GDM1 (cell line): ENCODE data around the gene RFNG.
"Not testable (repeated sequence)": the region's sequence is repeated elsewhere in the genome, so short reads cannot be mapped to it uniquely, and the experiment has no call there.

ENCODE experiments used
- DNase-seq: peaks from one replicate; lab custom pipeline; 2025; lab: John Stamatoyannopoulos, UW

RFNG gene

DNA sequence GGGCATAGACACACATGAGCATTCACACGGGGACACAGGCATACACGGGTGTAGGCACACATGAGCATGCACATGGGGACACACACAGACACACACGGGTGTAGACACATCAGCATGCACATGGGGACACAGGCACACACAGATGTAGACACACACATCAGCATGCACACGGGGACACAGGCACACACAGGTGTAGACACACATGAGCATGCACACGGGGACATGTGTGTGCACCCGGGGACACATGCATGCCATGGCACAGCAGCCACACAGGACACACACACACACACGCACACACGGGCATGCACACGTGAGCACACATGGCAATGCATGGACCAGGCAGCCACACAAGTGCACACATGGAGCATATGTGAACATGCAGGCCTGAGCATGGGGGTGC is 9.0 kb downstream of the RFNG start:
- DNase-seq: no peak

DNA sequence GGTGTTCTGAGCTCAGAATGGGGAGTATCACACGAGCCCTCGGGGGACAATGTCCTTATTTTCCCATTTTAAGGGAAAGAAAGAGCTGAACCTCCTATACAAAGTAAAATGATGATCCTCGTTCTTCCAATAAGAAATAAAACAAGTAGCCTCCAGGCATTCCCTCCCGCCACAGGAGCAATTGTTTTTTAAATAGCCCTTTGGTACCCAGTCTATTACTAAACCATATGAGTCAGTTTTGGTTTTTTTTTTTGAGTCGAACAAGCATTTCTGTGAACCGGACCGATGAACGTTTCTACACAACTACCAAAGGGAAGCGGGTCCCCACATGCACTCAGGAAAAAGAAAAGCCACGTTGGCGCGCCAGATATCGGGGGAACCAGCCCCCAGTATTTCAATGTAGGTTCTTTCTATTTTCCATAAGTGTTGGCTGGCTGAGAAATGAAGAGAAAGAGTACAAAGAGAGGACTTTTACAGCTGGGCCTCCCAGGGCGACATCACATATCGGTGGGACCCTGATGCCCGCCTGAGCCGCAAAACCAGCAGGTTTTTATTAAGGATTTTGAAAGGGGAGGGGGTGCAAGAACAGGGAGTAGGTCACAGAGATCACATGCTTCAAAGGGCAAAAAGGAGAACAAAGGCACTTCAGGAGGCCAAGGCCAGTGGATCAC is 10.3 kb downstream of the RFNG start:
- DNase-seq: no peak

DNA sequence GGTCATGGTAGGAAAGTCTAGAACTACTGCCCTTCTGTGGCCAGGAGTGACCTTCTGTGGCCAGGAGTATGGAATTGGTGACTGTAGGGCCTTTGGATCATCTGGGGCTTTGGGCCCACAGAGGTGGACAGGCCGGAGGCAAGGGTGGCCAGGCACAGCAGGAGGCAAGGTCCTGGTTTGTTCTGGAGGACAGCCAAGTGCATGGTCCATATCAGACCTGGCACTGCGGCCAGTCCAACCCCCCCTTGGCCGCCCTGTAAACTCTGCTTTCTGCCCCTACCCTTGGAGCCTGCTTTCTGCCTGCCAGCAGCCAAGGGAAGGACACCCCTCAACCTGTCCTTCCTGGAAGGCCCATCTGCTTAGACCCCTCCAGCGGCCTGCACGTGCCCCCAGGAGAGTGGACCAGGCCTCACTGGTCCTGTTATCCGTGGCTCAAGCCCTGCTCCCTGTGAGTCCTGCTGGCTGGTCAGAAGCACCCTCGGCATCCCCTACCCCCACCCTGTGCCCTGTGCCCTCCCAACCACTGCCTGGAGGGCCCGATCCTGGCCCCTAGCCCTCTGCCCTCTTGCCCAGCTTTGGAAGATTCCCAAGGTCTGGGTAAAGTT is 11.8 kb downstream of the RFNG start:
- no peak for DNase-seq

DNA sequence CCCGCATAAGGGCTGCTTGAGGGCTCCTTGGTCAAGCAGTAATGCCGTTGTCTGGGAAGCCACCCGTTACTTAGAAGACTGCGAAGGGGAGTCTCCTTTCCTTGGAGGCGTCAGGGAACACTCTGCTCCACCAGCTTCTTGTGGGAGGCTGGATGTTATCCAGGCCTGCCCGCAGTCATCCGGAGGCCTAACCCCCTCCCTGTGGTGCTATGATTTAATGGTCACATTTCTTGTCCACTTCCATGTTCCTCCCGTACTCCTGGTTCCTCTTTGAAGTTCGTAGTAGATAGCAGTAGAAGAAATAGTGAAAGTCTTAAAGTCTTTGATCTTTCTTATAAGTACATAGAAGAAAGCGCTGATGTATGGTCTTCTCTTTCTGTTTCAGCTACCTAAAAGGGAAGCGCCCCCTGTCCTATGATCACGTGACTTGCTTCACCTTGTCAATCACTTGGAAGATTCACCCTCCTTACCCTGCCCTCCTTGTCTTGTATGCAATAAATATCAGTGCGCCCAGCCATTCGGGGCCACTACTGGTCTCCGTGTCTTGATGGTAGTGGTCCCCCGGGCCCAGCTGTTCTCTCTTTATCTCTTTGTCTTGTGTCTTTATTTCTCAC is 12.7 kb downstream of the RFNG start:
- not testable (repeated sequence) for DNase-seq

DNA sequence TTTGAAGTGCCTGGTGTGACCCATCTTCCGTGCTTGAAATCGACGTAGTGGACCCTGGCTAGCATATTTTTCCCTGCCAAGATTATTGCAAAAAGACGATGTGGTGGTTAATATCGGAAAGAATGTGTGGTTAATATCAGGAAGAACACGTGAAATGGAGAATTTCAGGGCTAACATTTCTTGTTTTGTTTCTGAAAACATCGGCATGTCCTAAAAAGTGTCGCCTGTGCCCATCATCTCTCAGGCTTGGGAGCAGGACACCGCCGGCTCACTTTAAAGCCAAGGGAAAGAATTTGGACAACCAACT is 13.8 kb downstream of the RFNG start:
- no peak for DNase-seq

DNA sequence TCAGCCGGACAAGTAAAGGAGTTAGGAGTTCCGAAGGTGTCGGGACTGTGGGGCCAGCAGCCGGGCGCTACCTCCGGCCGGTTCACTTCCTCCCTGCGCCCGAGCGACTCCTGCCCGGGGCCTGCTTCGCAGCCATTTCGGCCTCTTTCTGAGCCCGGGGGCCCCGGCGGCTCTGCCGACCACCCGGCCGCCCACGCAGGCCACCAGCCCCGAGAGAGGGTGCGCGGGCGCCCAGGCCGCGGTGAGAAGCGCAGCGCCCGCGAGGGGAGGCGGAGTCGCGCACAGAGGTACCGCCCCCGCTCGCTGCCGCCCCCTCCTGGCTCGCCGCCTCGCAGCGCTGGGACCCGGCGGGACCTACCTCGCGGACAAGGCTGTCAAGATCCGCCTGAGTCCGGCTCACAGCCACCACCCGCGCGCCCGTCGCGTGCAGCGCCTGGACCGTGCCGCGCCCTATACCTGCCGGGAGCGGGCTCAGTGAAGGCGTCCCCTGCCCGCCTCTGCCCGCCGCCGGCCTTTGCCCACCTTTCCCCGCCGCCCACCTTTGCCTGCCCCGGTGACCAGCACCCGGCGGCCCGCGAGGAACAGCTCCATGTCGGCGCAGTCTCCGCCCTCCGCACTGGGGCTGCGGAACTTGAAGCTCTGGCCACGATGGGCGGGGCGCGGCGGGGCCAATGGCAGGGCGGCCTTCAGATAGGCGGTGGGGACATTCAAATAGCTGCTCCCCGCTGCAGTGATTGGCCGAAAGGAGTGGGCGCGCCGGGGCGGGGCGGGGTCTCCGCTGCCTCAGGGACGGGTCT is 14.3 kb downstream of the RFNG start, which contains the start of gene DCXR:
Gene DCXR, minus strand, starts transcription at position 606 of the 797 bp plus-strand sequence. Its CDS starts 15 bp downstream, at position 591.
- DNase-seq: peak; percentile 92

DNA sequence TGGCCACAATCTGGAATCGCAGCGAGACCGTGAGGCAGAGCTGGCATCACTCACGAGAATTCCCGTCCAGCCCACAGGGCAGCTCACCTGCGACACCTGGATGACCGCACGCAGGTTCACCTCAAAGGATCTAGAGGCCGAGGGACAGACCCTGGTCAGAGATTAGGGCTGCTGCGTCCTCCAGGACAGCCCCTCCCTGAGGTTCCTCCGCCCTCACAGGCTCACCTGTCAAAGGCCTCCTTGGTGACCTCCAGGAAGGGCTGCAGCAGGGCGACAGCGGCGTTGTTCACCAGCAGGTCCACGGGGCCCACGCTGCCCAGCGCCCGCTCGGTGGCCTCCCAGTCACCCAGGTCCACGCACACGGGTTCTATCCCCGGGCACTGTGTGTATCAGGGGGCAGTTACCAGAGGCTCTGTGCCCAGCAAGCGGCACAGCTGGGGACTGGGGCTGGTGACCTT is 14.9 kb downstream of the RFNG start:
- DNase-seq: no peak

DNA sequence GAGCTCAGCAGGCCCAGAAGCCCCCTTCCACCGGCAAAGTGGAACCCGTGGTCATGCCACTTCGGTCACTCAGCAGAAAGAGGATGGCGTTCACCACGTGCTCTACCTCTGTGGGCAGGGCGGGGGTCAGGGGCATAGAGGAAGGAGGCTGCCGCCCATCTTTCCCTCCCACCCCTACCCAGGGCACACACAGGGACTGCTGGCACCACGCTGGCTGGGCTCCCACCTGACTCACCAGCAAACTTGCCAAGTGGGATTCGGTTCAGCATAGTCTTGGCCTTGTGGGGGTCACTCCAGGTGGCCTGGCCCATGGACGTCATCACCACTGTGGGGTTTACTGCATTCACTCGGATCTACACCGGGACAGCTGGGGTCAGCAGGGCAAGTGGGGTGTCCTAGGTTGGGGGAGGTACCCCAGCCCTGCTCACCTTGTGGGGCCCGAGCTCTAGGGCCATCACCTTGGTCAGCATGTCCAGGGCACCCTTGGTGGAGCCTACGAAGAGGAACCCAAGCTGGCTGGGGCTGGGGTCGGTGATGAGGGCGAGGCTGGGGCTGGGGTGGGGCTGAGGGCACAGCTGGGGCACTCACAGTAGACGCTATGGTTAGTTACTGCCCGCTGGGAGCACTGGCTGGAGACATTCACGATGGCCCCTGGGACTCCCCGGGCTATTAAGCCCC is 15.5 kb downstream of the RFNG start:
- DNase-seq: no peak

DNA sequence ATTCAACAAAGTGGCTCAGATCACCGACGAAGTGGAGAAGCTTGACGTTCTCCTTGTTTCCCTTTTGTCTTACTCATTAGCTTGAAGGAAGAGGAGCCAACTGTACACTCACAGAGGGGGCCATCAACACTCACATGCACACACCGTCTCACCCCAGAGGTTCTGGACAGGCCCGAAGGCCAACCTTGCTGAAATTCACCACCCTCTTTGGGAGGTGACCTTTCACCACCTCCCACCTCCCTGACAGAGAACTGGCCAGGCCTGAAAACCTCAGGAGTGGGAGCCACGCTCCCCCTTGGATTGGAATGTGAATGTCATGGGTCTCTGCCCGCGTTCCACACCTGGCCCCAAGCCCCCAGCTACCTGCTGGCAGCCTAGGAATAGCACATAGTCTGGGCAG is 16.1 kb downstream of the RFNG start:
- DNase-seq: no peak

DNA sequence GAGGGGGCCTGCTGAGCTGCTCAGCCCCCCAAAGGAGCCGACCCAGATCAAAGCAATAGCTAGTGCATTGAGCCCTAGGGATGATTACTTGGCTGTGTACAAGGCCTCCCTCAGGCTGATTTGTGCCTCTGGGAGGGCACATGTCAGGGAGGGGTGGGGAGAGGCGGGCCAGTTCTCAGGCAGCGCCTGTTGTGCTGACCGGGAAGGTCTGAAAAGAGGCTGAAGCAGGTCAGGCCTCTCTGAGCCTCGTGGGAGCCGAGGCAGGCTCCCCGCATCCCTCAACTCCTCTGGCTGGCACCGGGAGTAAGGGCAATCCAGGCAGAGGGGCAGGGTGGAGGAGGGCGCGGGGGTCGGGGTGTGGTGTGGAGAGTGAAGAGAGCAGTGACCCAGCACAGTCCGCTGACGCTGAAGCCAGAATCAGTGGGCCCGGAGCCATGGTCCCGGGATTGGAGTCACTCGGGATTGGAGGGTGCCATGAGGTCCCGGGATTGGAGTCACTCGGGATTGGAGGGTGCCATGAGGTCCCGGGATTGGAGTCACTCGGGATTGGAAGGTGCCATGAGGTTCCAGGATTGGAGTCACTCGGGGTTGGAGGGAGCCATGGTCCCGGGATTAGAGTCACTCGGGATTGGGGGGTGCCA is 17.1 kb downstream of the RFNG start:
- DNase-seq: no peak

DNA sequence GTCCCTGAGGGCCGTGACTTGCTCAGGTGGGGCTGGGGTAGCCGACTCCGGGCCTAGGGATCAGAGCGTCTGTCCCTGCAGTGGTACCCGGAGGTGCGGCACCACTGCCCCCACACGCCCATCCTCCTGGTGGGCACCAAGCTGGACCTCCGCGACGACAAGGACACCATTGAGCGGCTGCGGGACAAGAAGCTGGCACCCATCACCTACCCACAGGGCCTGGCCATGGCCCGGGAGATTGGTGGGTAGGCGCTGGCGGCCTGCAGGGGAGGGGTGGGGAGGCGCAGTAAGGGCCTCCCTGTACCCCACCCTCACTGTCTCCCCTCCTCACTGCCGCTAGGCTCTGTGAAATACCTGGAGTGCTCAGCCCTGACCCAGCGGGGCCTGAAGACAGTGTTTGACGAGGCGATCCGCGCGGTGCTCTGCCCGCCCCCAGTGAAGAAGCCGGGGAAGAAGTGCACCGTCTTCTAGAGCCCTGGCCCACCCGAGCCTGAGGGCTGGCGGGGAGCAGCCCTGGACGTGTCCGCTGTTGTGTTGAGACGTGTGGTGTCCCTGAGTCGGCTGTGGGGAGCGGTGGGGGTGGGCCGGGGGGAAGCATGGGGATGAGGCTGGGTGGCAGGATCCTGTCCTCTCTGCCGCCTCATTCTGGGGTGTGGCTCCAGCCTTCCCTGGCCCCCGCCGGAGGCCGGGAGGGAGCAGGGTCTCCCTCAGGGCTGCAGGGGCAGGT is 18.1 kb downstream of the RFNG start:
- DNase-seq: no peak

DNA sequence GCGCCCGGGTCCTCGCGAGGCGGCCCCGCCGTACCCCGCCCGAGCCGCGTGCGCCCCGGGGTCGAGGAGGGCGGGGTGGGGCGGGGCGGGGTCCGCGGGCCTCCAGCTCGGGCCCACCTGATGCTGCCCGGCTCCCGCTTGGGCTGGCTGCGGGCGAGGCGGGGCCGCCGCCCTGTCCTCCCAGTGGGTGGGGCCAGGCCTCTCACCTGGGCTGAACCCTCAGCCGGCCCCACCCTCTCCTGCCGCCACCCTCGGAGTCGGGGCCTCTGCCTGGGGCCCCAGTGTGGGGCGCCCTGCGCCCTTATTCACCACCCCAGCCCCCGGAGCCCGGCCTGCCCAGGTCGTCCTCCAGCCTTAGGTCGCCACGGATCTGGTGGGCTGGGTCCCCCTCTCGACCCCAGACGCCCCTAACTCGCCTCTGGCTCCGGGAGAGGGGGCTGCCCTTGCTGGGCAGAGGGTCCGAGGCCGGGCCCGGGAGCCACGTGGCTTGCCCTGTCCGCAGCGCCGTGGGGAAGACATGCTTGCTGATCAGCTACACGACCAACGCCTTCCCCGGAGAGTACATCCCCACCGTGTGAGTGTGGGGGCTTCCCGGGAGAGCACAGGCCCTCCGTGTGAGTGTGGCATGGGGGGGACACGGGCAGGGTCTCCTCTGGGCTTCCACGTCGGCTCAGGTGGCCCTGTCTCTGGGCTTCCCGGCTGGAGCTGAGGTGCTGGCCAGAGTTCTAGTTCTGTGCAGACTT is 19.6 kb downstream of the RFNG start:
- peak; percentile 8 for DNase-seq

DNA sequence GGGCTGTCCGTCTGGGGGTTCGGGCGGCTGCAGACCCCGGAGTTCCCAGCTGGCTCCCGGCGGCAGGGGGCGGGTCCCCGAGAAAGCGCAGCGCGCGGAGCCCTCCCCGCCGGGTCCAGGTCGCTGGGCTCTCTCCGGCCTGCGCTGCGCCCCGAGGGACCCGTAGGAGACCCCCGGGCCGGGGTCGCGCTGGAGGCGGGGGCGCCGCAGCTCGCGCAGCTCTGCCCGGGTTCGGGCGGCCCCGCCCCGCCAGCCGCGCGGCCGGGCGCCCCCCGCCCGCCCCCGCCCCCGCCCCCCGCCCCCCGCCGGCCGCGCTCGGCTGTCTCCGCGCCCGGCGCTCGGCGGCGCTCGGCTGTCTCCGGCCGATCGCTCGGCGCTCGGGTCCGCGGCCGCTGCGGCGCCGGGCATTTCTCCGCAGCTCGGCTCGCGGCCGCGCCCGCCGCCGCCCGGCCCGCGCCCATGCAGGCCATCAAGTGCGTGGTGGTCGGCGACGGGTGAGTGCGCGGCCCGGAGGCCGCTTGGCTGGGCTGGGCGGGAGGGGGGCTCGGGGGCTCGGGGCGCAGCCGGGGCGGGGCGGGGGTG is 20.2 kb downstream of the RFNG start, which contains the start of gene RAC3:
Gene RAC3, plus strand, starts transcription at position 376 of the 582 bp plus-strand sequence. Its CDS starts 84 bp downstream, at position 460.
- DNase-seq: peak; percentile 9

DNA sequence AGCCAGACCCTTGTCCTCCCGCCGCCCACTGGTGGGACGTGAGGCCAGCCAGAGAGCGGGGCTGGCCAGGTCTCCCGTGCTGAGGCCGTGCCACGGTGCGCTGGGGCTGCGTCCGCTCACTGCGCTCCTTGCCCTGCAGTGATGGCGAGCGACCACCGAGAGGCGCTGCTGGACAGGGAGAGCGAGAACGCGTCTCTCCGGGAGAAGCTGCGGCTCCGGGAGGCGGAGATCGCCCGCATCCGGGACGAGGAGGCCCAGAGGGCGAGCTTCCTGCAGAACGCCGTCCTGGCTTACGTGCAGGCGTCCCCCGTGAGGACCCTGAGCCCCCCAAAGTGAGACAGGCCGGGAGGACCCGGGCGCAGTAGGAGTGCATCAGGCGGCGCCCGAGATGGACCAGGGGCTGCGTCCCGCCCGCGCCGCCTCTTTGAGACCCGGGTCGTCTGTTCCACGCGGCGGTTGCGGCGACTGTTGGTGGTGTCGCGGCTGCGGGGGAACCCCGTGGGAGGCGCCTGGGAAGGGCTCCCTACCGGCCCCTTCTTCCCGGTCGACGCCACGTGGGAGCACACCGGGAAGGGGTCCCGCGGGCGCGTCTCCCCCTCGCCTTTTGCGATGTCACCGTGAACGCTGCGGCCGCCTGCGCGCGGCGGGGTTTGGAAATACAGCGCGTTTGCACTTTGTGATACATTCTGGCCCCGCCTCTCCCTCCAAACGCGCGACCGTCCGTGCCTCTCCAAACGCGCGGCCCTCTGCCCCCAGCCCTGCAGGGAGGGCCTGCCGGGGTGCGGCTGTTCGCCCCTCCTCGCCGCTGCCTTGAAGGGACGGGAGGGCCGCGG is 20.9 kb downstream of the RFNG start:
- peak; percentile 82 for DNase-seq

DNA sequence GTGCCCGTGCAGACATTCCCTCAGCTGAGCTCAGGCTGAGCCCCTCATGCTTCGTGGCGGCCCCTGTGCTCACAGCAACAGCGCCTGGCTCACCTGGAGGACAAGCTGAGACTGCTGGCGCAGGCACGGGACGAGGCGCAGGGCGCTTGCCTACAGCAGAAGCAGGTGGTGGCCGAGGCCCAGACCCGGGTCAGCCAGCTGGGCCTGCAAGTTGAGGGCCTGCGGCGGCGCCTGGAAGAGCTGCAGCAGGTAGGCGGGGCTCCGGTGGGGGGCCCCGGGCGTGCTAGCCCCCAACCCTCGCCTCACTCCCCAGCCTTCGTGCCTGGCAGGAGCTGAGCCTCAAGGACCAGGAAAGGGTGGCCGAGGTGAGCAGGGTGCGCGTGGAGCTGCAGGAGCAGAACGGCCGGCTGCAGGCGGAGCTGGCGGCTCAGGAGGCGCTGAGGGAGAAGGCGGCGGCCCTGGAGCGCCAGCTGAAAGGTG is 21.6 kb downstream of the RFNG start:
- DNase-seq: no peak

DNA sequence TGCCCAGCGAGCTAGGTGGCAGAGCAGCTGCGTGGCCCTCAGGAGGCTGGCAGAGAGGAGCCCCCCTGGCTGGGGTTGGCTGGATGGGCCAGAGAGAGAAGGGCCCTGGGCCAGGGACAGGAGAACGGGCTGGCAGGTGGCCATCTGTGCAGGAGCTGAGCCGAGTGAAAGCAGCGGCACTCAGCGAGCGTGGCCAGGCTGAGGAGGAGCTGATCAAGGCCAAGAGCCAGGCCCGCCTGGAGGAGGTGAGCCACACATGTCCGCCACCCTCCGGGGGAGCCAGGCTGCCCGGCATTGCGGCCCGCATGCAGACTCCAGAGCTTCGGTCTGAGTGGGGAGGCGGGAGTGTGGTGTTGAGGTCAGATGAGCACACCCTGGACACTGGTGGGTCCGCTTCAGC is 22.2 kb downstream of the RFNG start:
- DNase-seq: no peak

DNA sequence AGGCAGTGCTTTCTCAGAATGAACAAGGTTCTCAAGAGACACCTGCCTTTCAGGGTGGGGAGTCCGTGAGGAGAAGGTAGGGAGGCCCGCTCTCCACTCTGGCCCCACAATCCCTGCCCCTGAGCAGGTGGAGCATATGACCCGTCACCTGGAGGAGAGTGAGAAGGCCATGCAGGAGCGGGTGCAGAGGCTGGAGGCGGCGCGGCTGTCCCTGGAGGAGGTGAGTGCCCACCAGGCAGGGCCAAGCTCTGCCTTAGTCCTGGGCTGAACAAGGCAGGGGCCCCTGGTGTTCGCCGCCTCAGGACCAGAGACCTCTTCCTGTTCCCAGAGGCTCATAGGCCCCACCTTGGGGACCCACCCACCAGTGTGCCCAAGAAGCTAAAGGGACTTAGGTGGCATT is 22.6 kb downstream of the RFNG start:
- no peak for DNase-seq

DNA sequence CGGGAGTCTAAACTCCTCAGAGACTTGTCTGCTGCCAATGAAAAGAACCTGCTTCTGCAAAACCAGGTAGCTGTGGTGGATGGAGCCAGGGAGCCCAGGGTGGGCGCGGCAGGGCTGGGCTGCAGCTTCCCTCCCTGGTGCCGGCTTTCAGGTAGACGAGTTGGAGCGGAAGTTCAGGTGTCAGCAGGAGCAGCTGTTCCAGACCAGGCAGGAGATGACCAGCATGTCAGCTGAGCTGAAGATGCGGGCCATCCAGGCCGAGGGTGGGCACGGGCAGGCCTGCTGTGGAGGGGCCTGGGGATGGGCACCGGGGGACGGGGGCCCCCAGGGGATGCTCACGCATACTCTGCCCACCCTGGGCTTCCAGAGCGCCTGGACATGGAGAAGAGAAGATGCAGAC is 23.4 kb downstream of the RFNG start:
- no peak for DNase-seq
